ENCODE data around the gene FNIP1.

GRCh38 chr5:131672776-131673175 is 124.0 kb downstream of the FNIP1 start:
- no peak for TF ChIP-seq SP1 (IDR thresholded peaks at IDR 0.05)
- TF ChIP-seq ARNT (IDR thresholded peaks at IDR 0.05) = no peak
- TF ChIP-seq FOXM1 (IDR thresholded peaks at IDR 0.05; ENCODE audit: borderline replicate concordance) = no peak
- TF ChIP-seq HDGF (IDR thresholded peaks at IDR 0.05; ENCODE audit: borderline replicate concordance) = no peak
- TF ChIP-seq SUZ12 (IDR thresholded peaks at IDR 0.05) = no peak
- TF ChIP-seq BHLHE40 (IDR thresholded peaks at IDR 0.05; ENCODE audit: borderline replicate concordance) = no peak
- no peak for TF ChIP-seq ZNF384 (IDR thresholded peaks at IDR 0.05)

Data from HEK293T (cell line).